HEK293 (cell line): ENCODE results near the gene ADGRD1.
"Not testable (repeated sequence)": the region's sequence is repeated elsewhere in the genome, so short reads cannot be mapped to it uniquely, and the experiment has no call there.

Experiments used
- CTCF ChIA-PET: fragments of 350-600 bp; formaldehyde crosslinking; extraction: SDS; loops from one replicate; lab custom pipeline; 2021; ENCODE audit warnings: antibody characterized with exemption; lab: Yijun Ruan, JAX
- POLR2A ChIA-PET: fragments of 300-600 bp; formaldehyde crosslinking; extraction: SDS; loops from one replicate; lab custom pipeline; 2020; ENCODE audit warnings: antibody characterized with exemption, inconsistent platforms; lab: Yijun Ruan, JAX
- H3K27ac ChIP-seq: fragments of 200-500 bp; sonication (Bioruptor generic); 2 replicates; pipeline ENCODE4 v1.5.1; 2014; ENCODE audit warnings: low read depth, low read length, control low read depth, inconsistent platforms; ENCODE audit errors: extremely low read depth
- H3K36me3 ChIP-seq, 2 experiments: fragments of 200-500 bp in 1 of 2; sonication (Bioruptor generic) in 1 of 2; 1 replicate in 1 of 2; 2 replicates in 1 of 2; pipeline ENCODE4 v1.5.1; 2014 to 2017; ENCODE audit warnings: inconsistent platforms in 2 of 2, low read length in 2 of 2; ENCODE audit not compliant: control insufficient read depth in 2 of 2, insufficient read depth in 1 of 2
- H3K4me1 ChIP-seq: fragments of 200-500 bp; sonication (Bioruptor generic); 2 replicates; pipeline ENCODE4 v1.5.1; 2014; ENCODE audit warnings: mild to moderate bottlenecking, low read length, inconsistent platforms; ENCODE audit not compliant: control insufficient read depth, insufficient read depth
- H3K4me3 ChIP-seq: 2 replicates; pipeline ENCODE4 v1.5.1; 2011; ENCODE audit warnings: low read depth, mild to moderate bottlenecking, control low read depth, low read length, moderate library complexity
- H3K9me3 ChIP-seq: fragments of 200-500 bp; sonication (Bioruptor generic); 2 replicates; pipeline ENCODE4 v1.5.1; 2014; ENCODE audit warnings: low read depth, low read length, inconsistent platforms; ENCODE audit not compliant: control insufficient read depth, insufficient read depth
- BCL11B ChIP-seq: fragments of 450-650 bp; formaldehyde crosslinking; IDR thresholded peaks from 2 replicates; pipeline ENCODE4 v1.5.1; 2016; ENCODE audit warnings: low read depth, missing biosample characterization, missing genetic modification characterization
- GLI4 ChIP-seq: fragments of 450-650 bp; formaldehyde crosslinking; IDR thresholded peaks from 2 replicates; pipeline ENCODE4 v1.5.1; 2016; ENCODE audit warnings: missing biosample characterization, missing genetic modification characterization
- IKZF3 ChIP-seq: fragments of 450-650 bp; IDR thresholded peaks from 2 replicates; pipeline ENCODE4 v1.5.0; 2018; ENCODE audit warnings: missing biosample characterization, mild to moderate bottlenecking, missing genetic modification characterization, moderate library complexity
- OSR2 ChIP-seq: fragments of 450-650 bp; formaldehyde crosslinking; IDR thresholded peaks from 2 replicates; pipeline ENCODE4 v1.5.1; 2016; ENCODE audit warnings: missing biosample characterization, missing genetic modification characterization
- SCRT1 ChIP-seq: fragments of 450-650 bp; formaldehyde crosslinking; IDR thresholded peaks from 2 replicates; pipeline ENCODE4 v1.5.1; 2016; ENCODE audit warnings: missing biosample characterization, missing genetic modification characterization, borderline replicate concordance
- YY2 ChIP-seq: fragments of 450-650 bp; formaldehyde crosslinking; IDR thresholded peaks from 2 replicates; pipeline ENCODE4 v1.5.1; 2016; ENCODE audit warnings: missing biosample characterization, missing genetic modification characterization
- ZFP41 ChIP-seq: fragments of 450-650 bp; formaldehyde crosslinking; IDR thresholded peaks from 2 replicates; pipeline ENCODE4 v1.5.1; 2016; ENCODE audit warnings: missing biosample characterization, missing genetic modification characterization, borderline replicate concordance
- ZNF112 ChIP-seq: fragments of 450-650 bp; formaldehyde crosslinking; IDR thresholded peaks from 2 replicates; pipeline ENCODE4 v1.5.0; 2017; ENCODE audit warnings: missing biosample characterization, missing genetic modification characterization
- ZNF114 ChIP-seq: fragments of 450-650 bp; formaldehyde crosslinking; IDR thresholded peaks from 2 replicates; pipeline ENCODE4 v1.5.0; 2017; ENCODE audit warnings: missing biosample characterization, missing genetic modification characterization
- ZNF214 ChIP-seq: fragments of 450-650 bp; formaldehyde crosslinking; IDR thresholded peaks from 2 replicates; pipeline ENCODE4 v1.5.1; 2017; ENCODE audit warnings: missing biosample characterization, mild to moderate bottlenecking, missing genetic modification characterization, borderline replicate concordance
- ZNF23 ChIP-seq: fragments of 450-650 bp; formaldehyde crosslinking; IDR thresholded peaks from 2 replicates; pipeline ENCODE4 v1.5.1; 2016; ENCODE audit warnings: missing biosample characterization, missing genetic modification characterization, borderline replicate concordance
- ZNF394 ChIP-seq: fragments of 450-650 bp; formaldehyde crosslinking; IDR thresholded peaks from 2 replicates; pipeline ENCODE4 v1.5.1; 2016; ENCODE audit warnings: missing biosample characterization, missing genetic modification characterization, mild to moderate bottlenecking, moderate library complexity, borderline replicate concordance
- ZNF548 ChIP-seq: fragments of 450-650 bp; formaldehyde crosslinking; IDR thresholded peaks from 2 replicates; pipeline ENCODE4 v1.5.1; 2016; ENCODE audit warnings: missing biosample characterization, missing genetic modification characterization
- ZNF670 ChIP-seq: fragments of 450-650 bp; formaldehyde crosslinking; IDR thresholded peaks from 2 replicates; pipeline ENCODE4 v1.5.1; 2016; ENCODE audit warnings: missing biosample characterization, missing genetic modification characterization, low read depth
- TF ChIP-seq, protein P1 (sequence below): fragments of 450-650 bp; formaldehyde crosslinking; IDR thresholded peaks from 2 replicates; pipeline ENCODE4 v1.5.1; 2017; ENCODE audit warnings: missing biosample characterization, missing genetic modification characterization
- TF ChIP-seq, protein P2 (sequence below): fragments of 450-650 bp; formaldehyde crosslinking; IDR thresholded peaks from 2 replicates; pipeline ENCODE4 v1.5.1; 2017; ENCODE audit warnings: missing biosample characterization, missing genetic modification characterization
- TF ChIP-seq, protein P3 (sequence below): fragments of 450-650 bp; formaldehyde crosslinking; IDR thresholded peaks from 2 replicates; pipeline ENCODE4 v1.5.1; 2016; ENCODE audit warnings: missing biosample characterization, missing genetic modification characterization
- TF ChIP-seq, protein P4 (sequence below): fragments of 450-650 bp; formaldehyde crosslinking; IDR thresholded peaks from 2 replicates; pipeline ENCODE4; 2016; ENCODE audit warnings: missing biosample characterization, missing genetic modification characterization

Gene ADGRD1

DNA sequence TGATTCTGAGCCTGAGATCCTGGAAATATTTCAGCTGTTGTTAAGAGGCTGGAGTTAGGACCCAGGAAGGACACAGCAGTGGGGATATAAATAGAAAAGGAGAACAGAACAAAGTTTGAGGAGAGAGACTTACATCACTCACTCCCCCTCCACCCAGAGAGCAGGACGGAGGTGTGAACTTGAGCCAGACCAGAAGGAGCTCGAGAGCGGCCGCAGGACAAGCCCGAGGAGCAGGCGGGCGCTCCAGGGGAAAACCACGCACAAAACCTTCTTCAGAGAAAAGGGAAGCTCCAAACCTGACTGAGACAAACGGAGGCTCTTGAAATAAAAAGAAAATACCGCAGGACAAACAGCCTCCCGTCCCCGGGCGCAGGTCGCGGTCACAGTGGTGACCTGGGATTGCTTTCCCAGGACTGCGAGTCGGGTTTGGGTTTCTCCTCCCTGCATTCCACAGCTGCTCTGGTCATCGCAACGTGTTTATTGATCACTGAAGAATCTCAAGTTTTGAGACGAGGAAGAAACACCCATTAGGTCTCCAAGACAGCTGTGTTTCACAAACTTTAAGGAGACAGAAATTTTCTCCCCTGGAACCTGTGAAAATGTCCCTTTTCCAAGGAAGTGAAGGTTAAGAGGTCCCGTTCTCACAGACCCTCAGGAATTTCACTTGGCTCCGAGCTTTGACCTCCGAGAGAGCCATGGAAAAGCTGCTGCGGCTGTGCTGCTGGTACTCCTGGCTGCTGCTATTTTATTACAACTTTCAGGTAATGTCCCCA is at the start of gene ADGRD1:
Gene ADGRD1, plus strand, starts transcription at position 137 of the 773 bp plus-strand sequence. Its CDS starts 559 bp downstream, at position 696.
- no peaks in the 10 kb centered on the region for H3K9me3 ChIP-seq
- ChIA-PET CTCF (interaction anchor here (1.0 kb wide), 1 partner anchor 9 kb away, joined by 3 read pairs; no protein-coding TSS in a partner anchor), POLR2A (no interaction called here)
- no peaks in the 10 kb centered on the region for H3K36me3 ChIP-seq
- no peak within 1 kb of the TSS for H3K4me3 ChIP-seq
- TF ChIP-seq ZNF394 (tag by site-specific recombination) (no peak), ZNF23 (tag by site-specific recombination) (no peak), YY2 (tag by site-specific recombination) (no peak)
- TF ChIP-seq, protein P1, sequence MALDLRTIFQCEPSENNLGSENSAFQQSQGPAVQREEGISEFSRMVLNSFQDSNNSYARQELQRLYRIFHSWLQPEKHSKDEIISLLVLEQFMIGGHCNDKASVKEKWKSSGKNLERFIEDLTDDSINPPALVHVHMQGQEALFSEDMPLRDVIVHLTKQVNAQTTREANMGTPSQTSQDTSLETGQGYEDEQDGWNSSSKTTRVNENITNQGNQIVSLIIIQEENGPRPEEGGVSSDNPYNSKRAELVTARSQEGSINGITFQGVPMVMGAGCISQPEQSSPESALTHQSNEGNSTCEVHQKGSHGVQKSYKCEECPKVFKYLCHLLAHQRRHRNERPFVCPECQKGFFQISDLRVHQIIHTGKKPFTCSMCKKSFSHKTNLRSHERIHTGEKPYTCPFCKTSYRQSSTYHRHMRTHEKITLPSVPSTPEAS (tag by site-specific recombination), result no peak
- TF ChIP-seq, protein P2, sequence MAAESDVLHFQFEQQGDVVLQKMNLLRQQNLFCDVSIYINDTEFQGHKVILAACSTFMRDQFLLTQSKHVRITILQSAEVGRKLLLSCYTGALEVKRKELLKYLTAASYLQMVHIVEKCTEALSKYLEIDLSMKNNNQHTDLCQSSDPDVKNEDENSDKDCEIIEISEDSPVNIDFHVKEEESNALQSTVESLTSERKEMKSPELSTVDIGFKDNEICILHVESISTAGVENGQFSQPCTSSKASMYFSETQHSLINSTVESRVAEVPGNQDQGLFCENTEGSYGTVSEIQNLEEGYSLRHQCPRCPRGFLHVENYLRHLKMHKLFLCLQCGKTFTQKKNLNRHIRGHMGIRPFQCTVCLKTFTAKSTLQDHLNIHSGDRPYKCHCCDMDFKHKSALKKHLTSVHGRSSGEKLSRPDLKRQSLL (tag by site-specific recombination), result no peak
- no peaks in the 10 kb centered on the region for H3K4me1 ChIP-seq
- H3K27ac ChIP-seq, result no peak within 1 kb of the TSS

DNA sequence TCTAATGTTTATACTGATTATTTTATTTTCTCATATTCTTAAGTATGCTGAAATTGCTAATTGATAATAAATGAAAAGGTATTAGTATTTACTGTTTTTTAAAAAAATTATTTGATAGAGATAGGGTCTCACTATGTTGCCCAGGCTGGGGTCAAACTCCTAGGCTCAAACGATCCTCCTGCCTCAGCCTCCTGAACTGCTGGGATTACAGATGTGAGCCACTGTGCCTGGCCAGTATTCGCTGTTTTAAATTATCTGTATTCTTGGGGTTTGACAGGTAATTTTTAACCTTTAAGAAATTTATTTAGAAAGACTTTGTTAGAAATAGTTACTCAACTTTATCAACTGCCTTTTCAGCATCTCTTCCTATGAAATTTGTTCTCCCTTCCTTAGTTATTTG is 49.6 kb upstream of the ADGRD1 start:
- Histone ChIP-seq H3K27ac (no peak overlapping the region), H3K4me3 (no peak overlapping the region), H3K9me3 (no peaks in the 10 kb centered on the region), H3K36me3 (no peaks in the 10 kb centered on the region)
- ChIA-PET POLR2A (no interaction called here), CTCF (no interaction called here)
- TF ChIP-seq ZNF114 (no peak), ZNF548 (tag by site-specific recombination) (no peak), SCRT1 (tag by site-specific recombination) (no peak), IKZF3 (tag by site-specific recombination) (no peak), ZNF214 (tag by site-specific recombination) (no peak), GLI4 (tag by site-specific recombination) (no peak), OSR2 (tag by site-specific recombination) (no peak), ZFP41 (tag by site-specific recombination) (no peak), BCL11B (tag by site-specific recombination) (no peak), ZNF670 (tag by site-specific recombination) (no peak), ZNF112 (tag by site-specific recombination) (no peak)
- TF ChIP-seq, protein P3, sequence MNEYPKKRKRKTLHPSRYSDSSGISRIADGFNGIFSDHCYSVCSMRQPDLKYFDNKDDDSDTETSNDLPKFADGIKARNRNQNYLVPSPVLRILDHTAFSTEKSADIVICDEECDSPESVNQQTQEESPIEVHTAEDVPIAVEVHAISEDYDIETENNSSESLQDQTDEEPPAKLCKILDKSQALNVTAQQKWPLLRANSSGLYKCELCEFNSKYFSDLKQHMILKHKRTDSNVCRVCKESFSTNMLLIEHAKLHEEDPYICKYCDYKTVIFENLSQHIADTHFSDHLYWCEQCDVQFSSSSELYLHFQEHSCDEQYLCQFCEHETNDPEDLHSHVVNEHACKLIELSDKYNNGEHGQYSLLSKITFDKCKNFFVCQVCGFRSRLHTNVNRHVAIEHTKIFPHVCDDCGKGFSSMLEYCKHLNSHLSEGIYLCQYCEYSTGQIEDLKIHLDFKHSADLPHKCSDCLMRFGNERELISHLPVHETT, result no peak
- TF ChIP-seq, protein P4, sequence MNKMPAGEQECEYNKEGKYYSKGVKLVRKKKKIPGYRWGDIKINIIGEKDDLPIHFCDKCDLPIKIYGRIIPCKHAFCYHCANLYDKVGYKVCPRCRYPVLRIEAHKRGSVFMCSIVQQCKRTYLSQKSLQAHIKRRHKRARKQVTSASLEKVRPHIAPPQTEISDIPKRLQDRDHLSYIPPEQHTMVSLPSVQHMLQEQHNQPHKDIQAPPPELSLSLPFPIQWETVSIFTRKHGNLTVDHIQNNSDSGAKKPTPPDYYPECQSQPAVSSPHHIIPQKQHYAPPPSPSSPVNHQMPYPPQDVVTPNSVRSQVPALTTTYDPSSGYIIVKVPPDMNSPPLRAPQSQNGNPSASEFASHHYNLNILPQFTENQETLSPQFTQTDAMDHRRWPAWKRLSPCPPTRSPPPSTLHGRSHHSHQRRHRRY (tag by site-specific recombination), result no peak
- TF ChIP-seq, all 188 proteins: peak for 0
- no peaks in the 10 kb centered on the region for H3K4me1 ChIP-seq

DNA sequence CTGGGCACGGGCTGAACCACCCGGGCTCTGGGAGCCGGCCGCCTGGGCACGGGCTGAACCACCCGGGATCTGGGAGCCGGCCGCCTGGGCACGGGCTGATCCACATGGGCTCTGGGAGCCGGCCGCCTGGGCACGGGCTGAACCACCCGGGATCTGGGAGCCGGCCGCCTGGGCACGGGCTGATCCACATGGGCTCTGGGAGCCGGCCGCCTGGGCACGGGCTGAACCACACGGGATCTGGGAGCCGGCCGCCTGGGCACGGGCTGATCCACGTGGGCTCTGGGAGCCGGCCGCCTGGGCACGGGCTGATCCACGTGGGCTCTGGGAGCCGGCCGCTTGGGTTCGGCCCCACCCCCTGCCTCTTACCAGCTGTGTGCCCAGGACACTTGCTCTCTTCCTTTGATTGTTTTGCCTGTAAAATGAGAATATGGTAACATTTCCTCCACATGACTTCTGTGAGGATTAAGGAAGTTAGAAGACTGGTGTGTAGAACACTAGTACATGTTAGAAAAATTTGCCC is 48.7 kb upstream of the ADGRD1 start:
- not testable (repeated sequence) for H3K27ac ChIP-seq
- CTCF ChIA-PET, result interaction anchor here (1.2 kb wide), 1 partner anchor 11 kb away, joined by 3 read pairs; no protein-coding TSS in a partner anchor

More for the DNA sequence above, 48.7 kb upstream of the ADGRD1 start:
- POLR2A ChIA-PET, H3K4me1 ChIP-seq, H3K36me3 ChIP-seq, H3K4me3 ChIP-seq, H3K9me3 ChIP-seq: not testable (repeated sequence)
